ENCODE measurements around the gene RTEL1.

- TF ChIP-seq JUN (IDR thresholded peaks at IDR 0.05; ENCODE audit: borderline replicate concordance, low read depth, low read length) (no peak), JUN (CRISPR knock-in tag; IDR thresholded peaks at IDR 0.05; ENCODE audit: borderline replicate concordance) (no peak), IRF2 (CRISPR knock-in tag; IDR thresholded peaks at IDR 0.05) (no peak), CTCF (IDR thresholded peaks at IDR 0.05 in 2 of 3, conservative IDR thresholded peaks at IDR 0.05 in 1 of 3; ENCODE audit: insufficient read depth in 2 of 3, low read depth in 1 of 3, low read length in 3 of 3) (no peak), CREM (IDR thresholded peaks at IDR 0.05; ENCODE audit: low read depth) (no peak)
Observed at GRCh38 chr20:63741676-63742380, 83.7 kb downstream of the RTEL1 start.
